ACC112 (cell line): ENCODE results near the gene FAN1.
"Not testable (repeated sequence)": the region's sequence is repeated elsewhere in the genome, so short reads cannot be mapped to it uniquely, and the experiment has no call there.

Source experiments
- H2AFZ ChIP-seq: fragments of 200-600 bp; sonication (generic); one replicate; pipeline ENCODE4 v1.6.0; 2017; ENCODE audit warnings: antibody characterized with exemption, low read length; ENCODE audit not compliant: unreplicated experiment
- H3K27ac ChIP-seq: fragments of 200-600 bp; sonication (generic); 2 replicates; pipeline ENCODE4 v1.5.1; 2014; ENCODE audit warnings: low read depth, mild to moderate bottlenecking, antibody characterized with exemption, low read length, moderate library complexity
- H3K27me3 ChIP-seq: fragments of 200-600 bp; sonication (generic); 2 replicates; pipeline ENCODE4 v1.6.1; 2014; ENCODE audit warnings: mild to moderate bottlenecking, antibody characterized with exemption, low read length, moderate library complexity, mixed read lengths; ENCODE audit not compliant: insufficient read depth
- H3K36me3 ChIP-seq: fragments of 200-600 bp; sonication (generic); 2 replicates; pipeline ENCODE4 v1.6.1; 2016; ENCODE audit warnings: mild to moderate bottlenecking, antibody characterized with exemption, low read length, moderate library complexity, mixed read lengths; ENCODE audit not compliant: insufficient read depth
- H3K4me1 ChIP-seq: fragments of 200-600 bp; sonication (generic); one replicate; pipeline ENCODE4 v1.6.1; 2016; ENCODE audit warnings: low read length, mixed read lengths; ENCODE audit not compliant: insufficient read depth, unreplicated experiment, control insufficient read depth
- H3K4me3 ChIP-seq: fragments of 200-600 bp; sonication (generic); 2 replicates; pipeline ENCODE4 v1.5.1; 2014; ENCODE audit warnings: mild to moderate bottlenecking, low read depth, low read length
- H3K79me2 ChIP-seq: fragments of 200-600 bp; sonication (generic); one replicate; pipeline ENCODE4 v1.6.0; 2016; ENCODE audit warnings: low read length; ENCODE audit not compliant: control insufficient read depth, unreplicated experiment, insufficient read depth

FAN1 gene

DNA sequence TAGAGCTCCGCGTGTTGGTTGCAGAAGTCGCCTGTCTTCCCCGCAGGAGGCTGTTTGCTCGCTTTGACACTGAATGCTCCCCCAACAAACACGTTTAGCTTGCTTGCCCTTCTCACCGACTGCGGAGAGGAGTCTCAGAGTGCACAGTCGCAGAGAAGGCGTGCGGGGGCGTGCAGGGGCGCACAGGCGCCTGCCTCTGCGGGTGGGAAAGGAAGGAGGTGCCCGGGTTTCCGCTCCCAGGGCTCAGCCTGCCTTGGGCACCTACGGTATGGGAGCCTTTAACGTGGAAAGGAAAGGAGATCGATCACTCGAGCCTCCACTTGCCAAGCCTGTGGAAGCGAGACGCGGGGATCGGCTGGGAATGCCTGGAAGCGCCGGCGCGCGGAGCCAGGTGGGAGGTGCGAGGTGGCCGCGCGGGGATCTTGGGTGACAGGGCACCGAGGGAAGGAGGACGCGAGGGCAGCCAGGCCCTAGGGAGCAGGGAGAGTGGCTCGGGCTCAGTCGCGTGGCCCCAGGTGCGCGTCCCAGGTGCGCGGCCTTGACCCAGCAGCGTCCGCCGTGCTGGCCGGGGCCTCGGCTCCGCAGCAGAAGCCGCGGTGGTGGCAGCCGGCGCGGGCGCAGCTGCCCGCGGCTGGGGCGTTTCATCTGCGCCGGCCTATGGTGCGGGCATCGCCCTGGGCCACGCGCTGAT lies at the start of gene FAN1:
TSS of gene FAN1 (plus strand) at position 419 of the 691 bp plus-strand sequence. CDS start 749 bp downstream, outside the sequence.
- peaks cover 14% of the 10 kb centered on the region for H3K79me2 ChIP-seq
- H3K36me3 ChIP-seq, result peaks cover 10% of the 10 kb centered on the region
- H3K27ac ChIP-seq, result no peak within 1 kb of the TSS
- peaks cover 6% of the 10 kb centered on the region for H3K4me1 ChIP-seq
- H2AFZ ChIP-seq, result peak within 1 kb of the TSS; percentile 96
- H3K4me3 ChIP-seq, result peak within 1 kb of the TSS; percentile 95
- H3K27me3 ChIP-seq, result no peaks in the 10 kb centered on the region

DNA sequence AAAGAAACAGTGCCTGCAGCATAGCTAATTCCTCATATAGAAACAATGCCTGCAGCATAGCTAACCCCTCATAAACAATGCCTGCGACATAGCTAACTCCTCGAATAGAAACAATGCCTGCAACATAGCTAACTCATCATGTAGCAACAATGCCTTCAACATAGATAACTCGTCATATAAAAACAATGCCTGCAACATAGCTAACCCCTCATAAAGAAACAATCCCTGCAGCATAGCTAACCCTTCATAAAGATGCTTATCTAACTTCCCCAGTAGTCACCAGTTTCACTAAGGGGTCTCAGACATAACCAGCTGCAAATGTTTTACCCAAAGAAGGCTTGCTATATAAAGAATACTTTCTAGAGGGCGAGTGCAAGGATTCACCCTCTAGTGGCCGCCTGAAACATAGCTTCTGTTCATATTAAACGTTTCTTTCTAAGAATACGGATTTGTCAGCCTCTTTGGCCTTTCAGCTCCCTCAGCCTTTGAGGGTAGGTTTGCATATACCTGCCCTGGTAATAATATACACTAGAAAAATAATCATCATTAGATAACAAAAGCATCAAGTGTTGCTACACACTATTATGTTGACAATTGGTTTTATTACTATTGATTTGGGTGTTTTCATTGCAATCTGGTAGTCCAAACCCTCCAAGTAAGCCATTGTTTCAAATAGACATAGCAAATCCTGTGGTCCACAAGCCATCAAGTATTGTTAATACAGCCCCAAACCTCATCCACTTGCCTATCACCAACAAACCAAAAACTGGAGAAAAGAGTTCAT lies 44.4 kb upstream of the FAN1 start:
- no peak overlapping the region for H3K27ac ChIP-seq
- no peaks in the 10 kb centered on the region for H3K79me2 ChIP-seq
- no peaks in the 10 kb centered on the region for H3K27me3 ChIP-seq
- H3K4me3 ChIP-seq, result no peak overlapping the region
- H3K4me1 ChIP-seq, result no peaks in the 10 kb centered on the region
- no peaks in the 10 kb centered on the region for H3K36me3 ChIP-seq
- no peak overlapping the region for H2AFZ ChIP-seq

DNA sequence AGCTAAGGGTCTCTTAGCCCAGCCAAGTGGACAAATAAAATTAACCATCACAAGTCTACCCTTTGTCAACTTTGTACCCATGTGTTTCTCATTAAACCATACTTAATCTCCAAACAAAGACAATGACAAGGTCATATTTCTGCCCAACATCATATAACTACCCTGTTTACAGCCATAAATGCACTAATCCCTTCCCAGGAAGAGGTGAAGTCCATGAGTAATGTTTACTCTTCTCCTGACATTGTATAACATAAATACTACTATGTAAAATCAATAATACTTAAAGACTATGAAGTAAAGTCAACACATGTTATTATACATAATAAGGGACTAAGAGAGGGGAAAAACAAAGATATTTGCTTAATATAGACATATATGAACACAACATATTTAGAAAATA lies 38.5 kb upstream of the FAN1 start:
- H3K79me2 ChIP-seq, result no peaks in the 10 kb centered on the region
- H3K4me3 ChIP-seq, result no peak overlapping the region
- no peak overlapping the region for H3K27ac ChIP-seq
- no peaks in the 10 kb centered on the region for H3K36me3 ChIP-seq
- peaks cover 11% of the 10 kb centered on the region for H3K27me3 ChIP-seq
- H3K4me1 ChIP-seq, result no peaks in the 10 kb centered on the region
- no peak overlapping the region for H2AFZ ChIP-seq

DNA sequence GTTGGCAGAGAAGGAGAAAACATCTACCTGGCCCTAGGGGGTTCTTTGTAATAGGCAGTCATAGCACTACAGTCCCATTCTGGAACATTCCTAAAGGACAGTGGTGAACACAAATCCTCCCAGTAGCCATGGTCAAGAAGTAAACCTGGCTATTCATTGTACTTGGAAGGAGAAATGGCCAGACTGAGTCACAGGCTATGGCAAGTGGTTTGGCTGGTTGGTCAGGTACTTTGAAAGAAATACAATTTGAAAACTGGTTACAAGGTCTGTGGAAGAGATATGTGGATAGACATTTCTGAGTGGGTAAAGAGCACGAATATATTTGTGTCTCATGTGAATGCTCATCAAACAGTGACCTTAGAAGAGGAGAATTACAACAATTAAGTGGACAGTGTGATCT lies 33.0 kb upstream of the FAN1 start:
- H3K36me3 ChIP-seq, result no peaks in the 10 kb centered on the region
- H3K27ac ChIP-seq, result no peak overlapping the region
- H3K4me3 ChIP-seq, result no peak overlapping the region
- H2AFZ ChIP-seq, result no peak overlapping the region
- H3K79me2 ChIP-seq, result no peaks in the 10 kb centered on the region
- H3K4me1 ChIP-seq, result peaks cover 7% of the 10 kb centered on the region
- peaks cover 10% of the 10 kb centered on the region for H3K27me3 ChIP-seq

DNA sequence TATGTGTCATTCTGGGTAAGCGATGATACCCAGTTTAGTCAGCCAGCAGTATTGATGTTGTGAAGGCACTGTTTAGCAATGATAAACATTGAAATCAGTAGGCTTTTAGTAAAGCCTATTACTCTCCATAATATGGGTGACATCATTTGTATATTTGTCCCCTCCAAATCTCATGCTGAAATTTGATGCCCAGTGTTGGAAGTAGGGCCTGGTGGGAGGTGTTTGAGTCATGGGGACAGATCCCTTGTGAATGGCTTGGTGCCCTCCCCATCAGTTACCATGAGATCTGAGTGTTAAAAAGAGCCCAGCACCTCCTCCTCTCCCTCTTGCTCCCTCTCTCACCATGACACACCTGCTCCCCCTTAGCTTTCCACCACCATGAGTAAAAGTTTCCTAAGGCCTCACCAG lies 31.4 kb upstream of the FAN1 start:
- no peaks in the 10 kb centered on the region for H3K36me3 ChIP-seq
- H3K4me3 ChIP-seq, result no peak overlapping the region
- no peaks in the 10 kb centered on the region for H3K79me2 ChIP-seq
- H3K27ac ChIP-seq, result peak overlapping the region; percentile 18; the same call in 1 of the 2 replicates
- no peaks in the 10 kb centered on the region; the same call in 1 of the 2 replicates for H3K27me3 ChIP-seq
- H2AFZ ChIP-seq, result no peak overlapping the region
- H3K4me1 ChIP-seq, result peaks cover 7% of the 10 kb centered on the region

DNA sequence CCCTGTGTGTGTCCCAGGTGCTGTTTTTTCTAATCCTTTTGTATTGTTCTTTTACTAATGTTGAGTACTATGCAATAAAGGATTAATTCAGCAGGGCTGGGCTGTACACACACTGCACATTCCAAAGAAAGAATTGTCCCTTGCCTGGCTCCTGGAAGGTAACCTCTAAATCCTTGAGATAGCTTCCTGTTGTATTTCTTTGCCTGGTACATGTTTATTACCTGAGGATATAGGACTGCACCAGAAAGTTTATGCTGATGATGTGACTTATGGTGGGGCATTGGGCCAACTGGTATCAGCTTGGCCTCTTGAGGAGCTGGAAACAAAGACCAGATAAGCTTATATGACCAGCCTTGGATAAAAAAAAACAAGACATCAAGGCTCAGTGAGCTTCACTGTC lies 26.6 kb upstream of the FAN1 start:
- H3K36me3 ChIP-seq, result no peaks in the 10 kb centered on the region
- H3K27ac ChIP-seq, result no peak overlapping the region
- H3K79me2 ChIP-seq, result no peaks in the 10 kb centered on the region
- H3K27me3 ChIP-seq, result peaks cover 18% of the 10 kb centered on the region
- H3K4me1 ChIP-seq, result peaks cover 7% of the 10 kb centered on the region
- H2AFZ ChIP-seq, result no peak overlapping the region
- no peak overlapping the region for H3K4me3 ChIP-seq

DNA sequence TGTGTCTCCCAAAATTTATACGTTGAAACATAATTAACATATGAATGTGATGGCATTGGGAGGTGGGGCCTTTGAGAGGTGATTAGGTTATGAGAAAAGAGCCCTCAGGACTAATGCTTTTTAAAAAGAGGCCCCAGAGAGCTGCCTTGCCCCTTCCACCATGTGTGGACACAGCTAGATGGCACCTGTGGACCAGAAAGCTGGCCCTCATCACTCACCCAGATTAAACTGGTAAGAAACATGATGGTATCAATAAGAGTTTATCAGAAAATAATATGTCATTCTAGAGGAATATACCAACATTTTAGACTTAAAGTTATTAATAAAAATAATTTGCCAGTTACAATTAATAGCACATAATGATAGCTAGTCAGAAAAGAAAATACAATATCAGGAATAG lies 25.2 kb upstream of the FAN1 start:
- H3K4me1 ChIP-seq, result no peaks in the 10 kb centered on the region
- H3K36me3 ChIP-seq, result no peaks in the 10 kb centered on the region
- peaks cover 18% of the 10 kb centered on the region for H3K27me3 ChIP-seq
- no peak overlapping the region for H3K4me3 ChIP-seq
- no peak overlapping the region for H3K27ac ChIP-seq
- H3K79me2 ChIP-seq, result no peaks in the 10 kb centered on the region
- H2AFZ ChIP-seq, result no peak overlapping the region

DNA sequence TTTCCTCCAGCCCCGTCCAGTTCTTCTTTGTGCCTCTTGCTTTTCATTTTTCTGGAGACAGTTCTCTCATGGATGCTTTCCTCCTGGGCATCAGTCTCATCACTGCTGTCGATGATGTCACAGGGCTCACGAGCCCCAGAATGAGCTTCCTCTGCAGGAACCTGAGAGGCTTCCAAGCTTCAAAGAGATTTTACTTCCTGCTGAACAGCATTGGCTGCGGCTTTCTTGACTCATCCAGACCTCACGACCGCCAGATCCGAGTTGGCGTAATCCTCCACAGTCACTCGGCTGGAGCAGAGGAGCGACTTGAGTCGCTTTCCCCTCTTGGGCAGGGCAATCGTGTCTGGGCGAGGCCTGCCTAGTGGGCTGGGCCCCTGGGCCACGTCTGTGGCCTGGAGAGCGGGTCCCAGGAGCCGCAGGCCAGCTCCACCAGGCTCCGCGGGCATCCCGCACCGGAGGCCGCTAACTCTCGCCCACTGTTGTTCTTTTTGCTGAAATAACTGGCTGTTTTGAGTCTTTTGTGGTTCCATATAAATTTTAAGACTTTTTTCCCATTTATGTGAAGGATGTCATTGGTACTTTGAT lies 20.8 kb upstream of the FAN1 start:
- Histone ChIP-seq H3K36me3 (no peaks in the 10 kb centered on the region), H3K4me3 (no peak overlapping the region), H3K4me1 (no peaks in the 10 kb centered on the region), H3K27ac (no peak overlapping the region), H3K27me3 (peaks cover 13% of the 10 kb centered on the region), H2AFZ (no peak overlapping the region), H3K79me2 (no peaks in the 10 kb centered on the region)

DNA sequence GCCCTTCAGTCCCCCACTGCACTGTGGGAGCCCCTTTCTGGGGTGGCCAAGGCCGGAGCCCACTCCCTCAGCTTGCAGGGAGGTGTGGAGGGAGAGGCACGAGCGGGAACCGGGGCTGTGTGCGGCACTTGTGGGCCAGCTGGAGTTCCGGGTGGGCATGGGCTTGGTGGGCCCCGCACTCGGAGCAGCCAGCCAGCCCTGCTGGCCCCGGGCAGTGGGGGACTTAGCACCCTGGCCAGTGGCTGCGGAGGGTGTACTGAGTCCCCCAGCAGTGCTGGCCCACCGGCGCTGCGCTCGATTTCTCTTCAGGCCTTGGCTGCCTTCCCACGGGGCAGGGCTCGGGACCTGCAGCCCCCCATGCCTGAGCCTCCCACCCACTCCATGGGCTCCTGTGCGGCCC lies 20.0 kb upstream of the FAN1 start:
- H3K79me2 ChIP-seq, H3K4me1 ChIP-seq: not testable (repeated sequence)
- H3K27me3 ChIP-seq, result peaks cover 13% of the 10 kb centered on the region

DNA sequence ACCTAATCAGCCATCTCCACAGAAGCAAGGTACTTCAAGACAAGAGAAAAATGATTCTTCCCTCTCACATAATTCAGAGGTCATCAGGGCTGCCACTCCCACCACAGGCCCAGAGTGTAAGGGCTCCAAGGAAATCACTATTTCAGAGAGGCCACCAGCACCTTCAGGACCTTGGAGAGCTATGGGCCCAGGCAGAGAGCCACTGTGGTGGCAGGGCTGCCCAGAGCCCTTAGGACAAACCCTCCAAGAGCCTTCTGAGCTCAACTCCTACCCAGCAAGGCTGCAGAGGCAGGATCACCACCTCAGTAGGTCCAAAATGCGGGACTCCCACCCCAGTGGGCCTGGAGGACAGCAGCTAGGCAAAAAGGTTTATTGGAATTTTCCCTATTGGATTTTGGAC lies 17.9 kb upstream of the FAN1 start:
- Histone ChIP-seq H3K27ac (no peak overlapping the region), H3K79me2 (no peaks in the 10 kb centered on the region), H3K4me3 (no peak overlapping the region), H2AFZ (no peak overlapping the region), H3K27me3 (peaks cover 10% of the 10 kb centered on the region), H3K36me3 (no peaks in the 10 kb centered on the region), H3K4me1 (no peaks in the 10 kb centered on the region)

More for the DNA sequence above, 20.0 kb upstream of the FAN1 start:
- not testable (repeated sequence) for H3K36me3 ChIP-seq, H3K4me3 ChIP-seq, H2AFZ ChIP-seq, H3K27ac ChIP-seq
